Keratinocyte (primary cell): ENCODE data around the gene GALNT2. TPM values are rescaled to one million over a fixed set of nuclear protein-coding genes. Genes with fewer than 3 reads are reported as not detected.
A peak's percentile ranks its signal among the peaks of the same experiment; 100 is the strongest.

ENCODE experiments used
- DNase-seq: peaks from one replicate; pipeline ENCODE4 v3.0.0-alpha.2; 2011; ENCODE audit warnings: low read depth, missing footprints, low spot score
- FAIRE-seq: peaks from 2 replicates; lab custom pipeline; 2011; peaks lifted over from hg19 to GRCh38; lab: Jason Lieb, UNC
- H2AFZ ChIP-seq: 2 replicates; pipeline ENCODE4 v1.6.0; 2012; ENCODE audit warnings: low read length, control low read depth, inconsistent platforms; ENCODE audit not compliant: control insufficient read depth
- H3K27ac ChIP-seq: 2 replicates; pipeline ENCODE4 v1.5.1; 2011; ENCODE audit warnings: low read length; ENCODE audit not compliant: control insufficient read depth, insufficient read depth
- H3K27me3 ChIP-seq: 3 replicates; pipeline ENCODE4 v1.6.0; 2011; ENCODE audit warnings: low read length; ENCODE audit not compliant: control insufficient read depth, insufficient read depth; ENCODE audit errors: extremely low read depth
- H3K36me3 ChIP-seq, 2 experiments: 2 replicates in 1 of 2; 3 replicates in 1 of 2; pipeline ENCODE4 v1.5.1; 2011; ENCODE audit warnings: low read length in 2 of 2, mild to moderate bottlenecking in 1 of 2; ENCODE audit not compliant: control insufficient read depth in 2 of 2, insufficient read depth in 2 of 2; ENCODE audit errors: extremely low read depth in 1 of 2
- H3K4me1 ChIP-seq: 3 replicates; pipeline ENCODE4 v1.5.1; 2011; ENCODE audit warnings: low read length; ENCODE audit not compliant: control insufficient read depth, insufficient read depth; ENCODE audit errors: extremely low read depth
- H3K4me2 ChIP-seq: 3 replicates; pipeline ENCODE4 v1.6.0; 2011; ENCODE audit warnings: low read depth, low read length; ENCODE audit not compliant: control insufficient read depth, insufficient read depth; ENCODE audit errors: extremely low read depth
- H3K4me3 ChIP-seq, 3 experiments: fragments of 200-600 bp in 1 of 3; sonication (generic) in 1 of 3; 2 replicates in 2 of 3; 3 replicates in 1 of 3; pipeline ENCODE4 v1.5.1; 2011 to 2016; ENCODE audit warnings: low read length in 3 of 3, mild to moderate bottlenecking in 3 of 3, control low read depth in 2 of 3, inconsistent platforms in 1 of 3, low read depth in 1 of 3, mixed read lengths in 1 of 3, mixed run types in 1 of 3, moderate library complexity in 1 of 3; ENCODE audit not compliant: control insufficient read depth in 2 of 3, insufficient read depth in 2 of 3; ENCODE audit errors: extremely low read depth in 1 of 3
- H3K79me2 ChIP-seq: 2 replicates; pipeline ENCODE4 v1.6.0; 2012; ENCODE audit warnings: low read length; ENCODE audit not compliant: control insufficient read depth, insufficient read depth
- H3K9ac ChIP-seq: 3 replicates; pipeline ENCODE4 v1.6.0; 2011; ENCODE audit warnings: low read length; ENCODE audit not compliant: control insufficient read depth, insufficient read depth; ENCODE audit errors: extremely low read depth
- H3K9me1 ChIP-seq: 3 replicates; pipeline ENCODE4 v1.6.0; 2011; ENCODE audit warnings: low read length; ENCODE audit not compliant: control insufficient read depth, insufficient read depth; ENCODE audit errors: extremely low read depth
- H3K9me3 ChIP-seq: 2 replicates; pipeline ENCODE4 v1.5.1; 2012; ENCODE audit warnings: low read depth, low read length; ENCODE audit not compliant: control insufficient read depth
- H4K20me1 ChIP-seq: 3 replicates; pipeline ENCODE4 v1.6.0; 2011; ENCODE audit warnings: low read length; ENCODE audit not compliant: control insufficient read depth, insufficient read depth; ENCODE audit errors: extremely low read depth
- EZH2 ChIP-seq: IDR thresholded peaks from one replicate; pipeline ENCODE4 v1.6.1; 2012; ENCODE audit warnings: inconsistent platforms, mild to moderate bottlenecking, low read length, moderate library complexity
- dilution Hi-C: fragments of 300-500 bp; cut with MboI; formaldehyde crosslinking; loops from one replicate; pipeline ENCODE4 v1.7.0; 2020; ENCODE audit warnings: low sequenced_read_pairs; ENCODE audit not compliant: extremely low pct_ligation_motif_present
- polyA plus RNA-seq, 5 experiments: library from polyadenylated mRNA; depleted of rRNA in 3 of 5; stranded (reverse) in 3 of 5; stranded (forward) in 1 of 5; unstranded in 1 of 5; fragments of >200 nt; gene quantifications; 1 replicate in 1 of 5; 2 replicates in 3 of 5; 3 replicates in 1 of 5; pipeline versions ENCODE4 v1.2.1 to v1.2.3, GENCODE V29; 2011 to 2012; ENCODE audit warnings: missing spikeins in 2 of 5, low read depth in 1 of 5, low replicate concordance in 1 of 5
- TF ChIP-seq, protein P1 (sequence below), 3 experiments: IDR thresholded peaks in 1 of 3; conservative IDR thresholded peaks in 1 of 3; optimal IDR thresholded peaks in 1 of 3; 2 replicates in 2 of 3; 3 replicates in 1 of 3; pipeline versions ENCODE3 to v1.5.1; 2011; ENCODE audit warnings: low read length in 3 of 3, mild to moderate bottlenecking in 3 of 3, moderate library complexity in 2 of 3, control low read depth in 1 of 3, inconsistent platforms in 1 of 3; ENCODE audit not compliant: insufficient read depth in 2 of 3; ENCODE audit errors: extremely low read depth in 1 of 3

Gene GALNT2
- polyA plus RNA-seq, 1 donor (not counting 4 experiments of a cell fraction or from before 2014, with no cell fraction given): 61.7 TPM

DNA sequence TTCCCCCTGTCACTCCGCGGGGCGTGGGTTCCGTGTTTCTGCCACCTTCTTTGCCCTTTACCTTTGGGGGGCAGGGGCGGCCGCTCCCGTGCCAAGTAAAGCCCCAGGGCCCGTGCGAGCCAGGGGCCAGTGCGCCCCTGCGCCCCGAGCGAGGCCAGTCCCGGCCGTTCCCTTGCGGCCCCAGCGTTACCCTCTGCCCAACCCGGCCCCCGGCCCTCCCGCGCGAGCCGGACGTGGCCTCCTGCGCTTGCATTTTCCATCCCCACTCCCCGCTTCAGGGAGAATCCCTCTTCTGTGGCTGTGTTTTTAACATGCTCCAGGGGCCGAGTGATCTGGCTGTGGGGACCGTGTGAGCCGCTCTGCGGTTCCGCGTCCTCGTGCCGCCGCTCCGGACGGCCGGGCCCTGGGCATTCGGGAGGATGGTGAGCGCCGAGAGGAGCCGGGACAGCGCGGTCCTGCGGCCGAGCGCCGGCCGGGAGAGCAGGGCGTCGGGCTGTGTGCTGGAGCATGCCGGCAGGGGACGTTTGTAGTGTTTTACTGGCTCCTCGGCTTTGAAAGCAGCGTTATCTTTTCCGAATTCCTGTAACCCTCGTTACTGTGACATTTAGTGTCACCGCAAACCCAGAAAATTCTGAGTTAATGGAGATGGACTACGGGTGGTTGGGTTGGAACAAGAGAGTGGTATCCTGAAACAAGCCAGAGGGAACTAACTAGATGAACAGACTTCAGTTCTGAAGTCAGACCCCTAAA lies 1.0 kb downstream of the GALNT2 start:
- dilution Hi-C loops: no loop called here
- H2AFZ ChIP-seq: peak overlapping the region; percentile 21
- peak overlapping the region; percentile 80 for H3K27ac ChIP-seq
- H3K9me1 ChIP-seq: peaks cover 4% of the 10 kb centered on the region
- peak overlapping the region; percentile 100 for H3K4me2 ChIP-seq
- peak overlapping the region; percentile 89 for H3K9ac ChIP-seq
- FAIRE-seq (no peak), DNase-seq (no peak)
- H3K36me3 ChIP-seq: peaks cover 0 to 2% of the 10 kb centered on the region in 2 experiments
- H3K79me2 ChIP-seq: peaks cover 58% of the 10 kb centered on the region
- H3K4me3 ChIP-seq: peak overlapping the region; percentile 86 to 96 (median 92)
- no peak for TF ChIP-seq EZH2
- TF ChIP-seq, protein P1, sequence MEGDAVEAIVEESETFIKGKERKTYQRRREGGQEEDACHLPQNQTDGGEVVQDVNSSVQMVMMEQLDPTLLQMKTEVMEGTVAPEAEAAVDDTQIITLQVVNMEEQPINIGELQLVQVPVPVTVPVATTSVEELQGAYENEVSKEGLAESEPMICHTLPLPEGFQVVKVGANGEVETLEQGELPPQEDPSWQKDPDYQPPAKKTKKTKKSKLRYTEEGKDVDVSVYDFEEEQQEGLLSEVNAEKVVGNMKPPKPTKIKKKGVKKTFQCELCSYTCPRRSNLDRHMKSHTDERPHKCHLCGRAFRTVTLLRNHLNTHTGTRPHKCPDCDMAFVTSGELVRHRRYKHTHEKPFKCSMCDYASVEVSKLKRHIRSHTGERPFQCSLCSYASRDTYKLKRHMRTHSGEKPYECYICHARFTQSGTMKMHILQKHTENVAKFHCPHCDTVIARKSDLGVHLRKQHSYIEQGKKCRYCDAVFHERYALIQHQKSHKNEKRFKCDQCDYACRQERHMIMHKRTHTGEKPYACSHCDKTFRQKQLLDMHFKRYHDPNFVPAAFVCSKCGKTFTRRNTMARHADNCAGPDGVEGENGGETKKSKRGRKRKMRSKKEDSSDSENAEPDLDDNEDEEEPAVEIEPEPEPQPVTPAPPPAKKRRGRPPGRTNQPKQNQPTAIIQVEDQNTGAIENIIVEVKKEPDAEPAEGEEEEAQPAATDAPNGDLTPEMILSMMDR (optimal IDR thresholded peaks at IDR 0.05 in 1 of 3, IDR thresholded peaks at IDR 0.05 in 1 of 3, conservative IDR thresholded peaks at IDR 0.05 in 1 of 3; ENCODE audit: extremely low read depth in 1 of 3, insufficient read depth in 2 of 3, low read length in 3 of 3): peak in 1 of 3 experiments; percentile 6
- peaks cover 19% of the 10 kb centered on the region for H3K4me1 ChIP-seq
- no peaks in the 10 kb centered on the region for H3K27me3 ChIP-seq
- peaks cover 4% of the 10 kb centered on the region for H4K20me1 ChIP-seq
- H3K9me3 ChIP-seq: no peaks in the 10 kb centered on the region

DNA sequence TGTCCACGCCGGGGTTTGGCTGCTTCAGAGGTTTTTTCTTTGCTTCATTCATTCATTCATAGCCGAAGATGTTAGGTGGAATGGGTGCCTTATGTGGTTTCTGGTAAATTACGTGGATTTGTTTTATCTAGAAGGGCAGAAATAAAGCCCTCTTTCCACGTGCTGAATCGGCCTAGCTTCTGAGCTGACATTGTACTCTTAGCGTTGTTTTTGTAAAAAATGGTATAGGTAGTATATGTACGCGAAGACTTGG lies 1.5 kb downstream of the GALNT2 start:
- Histone ChIP-seq H3K9me3 (no peaks in the 10 kb centered on the region), H4K20me1 (peaks cover 4% of the 10 kb centered on the region), H3K79me2 (peaks cover 63% of the 10 kb centered on the region), H3K27me3 (no peaks in the 10 kb centered on the region), H3K4me1 (peaks cover 24% of the 10 kb centered on the region), H3K36me3 (peaks cover 0 to 2% of the 10 kb centered on the region in 2 experiments), H3K27ac (peak overlapping the region; percentile 80), H3K4me2 (peak overlapping the region; percentile 100), H3K9me1 (peaks cover 7% of the 10 kb centered on the region), H3K9ac (peak overlapping the region; percentile 89), H2AFZ (no peak overlapping the region), H3K4me3 (peak overlapping the region; percentile 86 to 96 (median 92))
- FAIRE-seq: no peak
- DNase-seq: no peak
- dilution Hi-C loops: no loop called here
- TF ChIP-seq, protein P1 (optimal IDR thresholded peaks at IDR 0.05 in 1 of 3, IDR thresholded peaks at IDR 0.05 in 1 of 3, conservative IDR thresholded peaks at IDR 0.05 in 1 of 3; ENCODE audit: extremely low read depth in 1 of 3, insufficient read depth in 2 of 3, low read length in 3 of 3): no peak
- no peak for TF ChIP-seq EZH2
